NB4 (cell line): ENCODE data around the gene NELFA.

Source experiments
- MYC ChIP-seq: IDR thresholded peaks from 2 replicates; pipeline ENCODE4 v1.6.1; 2011; ENCODE audit warnings: low read depth, low read length
- POLR2A ChIP-seq: IDR thresholded peaks from 2 replicates; pipeline ENCODE4 v1.6.1; 2011; ENCODE audit warnings: mild to moderate bottlenecking; ENCODE audit not compliant: insufficient read length; ENCODE audit errors: extremely low read depth
- TF ChIP-seq, protein P1 (sequence below): IDR thresholded peaks from one replicate; pipeline ENCODE4 v1.5.1; 2012; ENCODE audit warnings: low read depth, low read length
- TF ChIP-seq, protein P2 (sequence below): IDR thresholded peaks from 2 replicates; pipeline ENCODE4 v1.6.1; 2011; ENCODE audit warnings: low read depth, low read length

DNA sequence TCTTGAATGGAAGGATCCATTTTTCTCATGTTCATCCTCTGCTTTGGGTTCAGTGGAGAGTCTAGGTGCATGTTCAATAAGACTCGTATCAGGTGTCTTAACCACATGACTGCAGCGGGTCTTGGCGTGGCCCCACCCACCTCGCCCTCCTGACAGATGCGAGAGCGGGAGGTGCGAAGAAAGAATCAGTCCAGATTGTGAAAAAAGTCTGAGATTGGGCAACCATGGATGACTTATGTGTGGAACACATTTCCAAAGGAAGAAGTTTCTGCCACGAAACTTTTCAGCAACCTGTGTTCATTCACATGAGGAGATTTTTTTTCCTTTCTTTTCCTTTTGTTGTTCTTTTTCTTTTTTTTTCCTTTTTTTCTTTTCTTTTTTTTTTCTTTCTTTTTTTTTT lies 70.7 kb downstream of the NELFA start:
- TF ChIP-seq, protein P1, sequence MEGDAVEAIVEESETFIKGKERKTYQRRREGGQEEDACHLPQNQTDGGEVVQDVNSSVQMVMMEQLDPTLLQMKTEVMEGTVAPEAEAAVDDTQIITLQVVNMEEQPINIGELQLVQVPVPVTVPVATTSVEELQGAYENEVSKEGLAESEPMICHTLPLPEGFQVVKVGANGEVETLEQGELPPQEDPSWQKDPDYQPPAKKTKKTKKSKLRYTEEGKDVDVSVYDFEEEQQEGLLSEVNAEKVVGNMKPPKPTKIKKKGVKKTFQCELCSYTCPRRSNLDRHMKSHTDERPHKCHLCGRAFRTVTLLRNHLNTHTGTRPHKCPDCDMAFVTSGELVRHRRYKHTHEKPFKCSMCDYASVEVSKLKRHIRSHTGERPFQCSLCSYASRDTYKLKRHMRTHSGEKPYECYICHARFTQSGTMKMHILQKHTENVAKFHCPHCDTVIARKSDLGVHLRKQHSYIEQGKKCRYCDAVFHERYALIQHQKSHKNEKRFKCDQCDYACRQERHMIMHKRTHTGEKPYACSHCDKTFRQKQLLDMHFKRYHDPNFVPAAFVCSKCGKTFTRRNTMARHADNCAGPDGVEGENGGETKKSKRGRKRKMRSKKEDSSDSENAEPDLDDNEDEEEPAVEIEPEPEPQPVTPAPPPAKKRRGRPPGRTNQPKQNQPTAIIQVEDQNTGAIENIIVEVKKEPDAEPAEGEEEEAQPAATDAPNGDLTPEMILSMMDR, result no peak
- no peak for TF ChIP-seq POLR2A
- TF ChIP-seq, protein P2, sequence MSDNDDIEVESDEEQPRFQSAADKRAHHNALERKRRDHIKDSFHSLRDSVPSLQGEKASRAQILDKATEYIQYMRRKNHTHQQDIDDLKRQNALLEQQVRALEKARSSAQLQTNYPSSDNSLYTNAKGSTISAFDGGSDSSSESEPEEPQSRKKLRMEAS, result no peak
- no peak for TF ChIP-seq MYC
